T-helper 1 cell treated with Interleukin-12 subunit alpha and Interleukin-12 subunit beta and Interleukin-4 antibody, amounts not matched to agents 30 μg/mL and 1 μg/mL, for 36 hours (primary cell): ENCODE results near the gene MFSD11.
A peak's percentile ranks its signal among the peaks of the same experiment; 100 is the strongest.
"Not testable (repeated sequence)": the region's sequence is repeated elsewhere in the genome, so short reads cannot be mapped to it uniquely, and the experiment has no call there.

Experiments used
- H3K27ac Mint-ChIP-seq: one replicate; pipeline ENCODE4 v1.8.0; 2021; ENCODE audit warnings: mild to moderate bottlenecking, mixed read lengths
- H3K27me3 Mint-ChIP-seq: one replicate; pipeline ENCODE4 v1.8.0; 2021; ENCODE audit warnings: low read depth, mixed read lengths
- H3K36me3 Mint-ChIP-seq: one replicate; pipeline ENCODE4 v1.8.0; 2021; ENCODE audit warnings: low read depth, mixed read lengths
- H3K4me1 Mint-ChIP-seq: one replicate; pipeline ENCODE4 v1.8.0; 2021; ENCODE audit warnings: low read depth, mixed read lengths
- H3K4me3 Mint-ChIP-seq: one replicate; pipeline ENCODE4 v1.8.0; 2021; ENCODE audit warnings: mild to moderate bottlenecking, moderate library complexity, mixed read lengths
- H3K9me3 Mint-ChIP-seq: one replicate; pipeline ENCODE4 v1.8.0; 2021; ENCODE audit warnings: mixed read lengths

Gene MFSD11

DNA sequence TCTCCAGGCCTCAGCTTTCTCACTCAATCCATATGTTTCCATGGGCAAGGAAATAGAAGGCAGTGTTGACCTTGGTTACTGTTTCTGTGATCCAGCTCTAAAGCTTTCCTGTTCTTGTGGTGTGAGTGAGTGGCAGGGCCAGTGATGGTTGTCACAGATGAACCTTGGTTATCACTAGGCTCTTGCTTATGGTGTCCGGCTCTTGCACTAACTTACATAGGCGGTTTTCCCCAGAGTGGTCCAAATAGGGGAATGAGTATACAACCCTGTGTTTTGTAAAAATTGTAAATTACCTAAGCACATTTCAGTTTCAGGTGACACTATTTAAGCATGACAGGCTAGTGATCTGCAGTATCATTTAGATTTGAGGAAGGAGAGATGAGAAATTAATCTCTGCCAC lies 6.8 kb downstream of the MFSD11 start:
- Mint-ChIP-seq H3K9me3 (no peaks in the 10 kb centered on the region), H3K36me3 (peaks cover 42% of the 10 kb centered on the region), H3K4me1 (peaks cover 16% of the 10 kb centered on the region), H3K4me3 (no peak overlapping the region), H3K27me3 (no peaks in the 10 kb centered on the region), H3K27ac (no peak overlapping the region)

DNA sequence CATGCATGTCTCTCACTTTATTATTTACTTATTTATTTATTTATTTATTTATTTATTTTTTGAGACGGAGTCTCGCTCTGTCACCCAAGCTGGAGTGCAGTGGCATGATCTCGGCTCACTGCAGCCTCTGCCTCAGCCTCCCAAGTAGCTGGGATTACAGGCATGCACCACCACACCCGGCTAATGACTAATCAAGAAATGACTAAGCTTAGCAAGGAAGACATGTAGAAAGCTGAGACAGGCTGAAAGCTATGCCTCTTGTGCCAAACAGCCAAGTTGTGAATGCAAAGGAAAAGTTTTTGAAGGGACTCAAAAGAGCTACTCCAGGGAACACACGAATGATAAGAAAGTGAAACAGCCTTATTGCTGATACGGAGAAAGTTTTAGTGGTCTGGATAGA lies 7.9 kb downstream of the MFSD11 start:
- H3K27me3 Mint-ChIP-seq, H3K27ac Mint-ChIP-seq, H3K9me3 Mint-ChIP-seq, H3K4me3 Mint-ChIP-seq: not testable (repeated sequence)
- Mint-ChIP-seq H3K36me3 (peaks cover 45% of the 10 kb centered on the region), H3K4me1 (peaks cover 15% of the 10 kb centered on the region)

DNA sequence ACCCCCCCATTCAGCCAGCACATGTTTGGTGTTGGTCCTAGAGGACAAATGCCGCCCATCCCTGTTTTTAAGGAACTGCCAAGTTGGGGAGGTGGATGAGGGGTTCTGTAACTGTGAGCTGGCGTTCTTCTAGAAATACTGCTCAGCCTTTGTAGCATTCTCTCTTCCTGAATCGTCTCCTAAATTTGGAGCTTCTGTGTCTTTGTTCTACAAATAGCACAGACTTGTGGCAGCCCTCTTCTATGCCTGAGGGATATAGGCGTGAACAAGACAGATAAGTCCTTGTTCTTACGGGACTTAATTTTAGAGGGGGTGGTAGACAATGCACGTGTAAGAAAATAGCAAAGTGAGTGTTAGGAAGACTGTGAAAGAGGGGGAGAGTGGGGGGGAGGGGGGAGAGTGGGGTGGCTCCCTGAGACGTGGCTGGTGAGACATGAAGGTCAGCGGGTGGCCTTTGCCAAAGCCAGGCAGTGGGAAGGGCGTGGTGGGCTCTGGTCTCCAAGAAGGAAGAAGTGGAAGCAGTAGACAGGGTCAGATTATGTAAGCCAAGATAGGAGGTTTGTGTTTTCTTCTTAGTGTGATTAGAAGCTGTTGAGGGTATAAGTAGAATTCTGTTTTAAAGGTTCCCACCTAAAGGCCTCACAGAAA lies 9.9 kb downstream of the MFSD11 start:
- Mint-ChIP-seq H3K27me3 (no peaks in the 10 kb centered on the region), H3K9me3 (no peaks in the 10 kb centered on the region), H3K4me3 (no peak overlapping the region), H3K27ac (no peak overlapping the region), H3K36me3 (peaks cover 43% of the 10 kb centered on the region), H3K4me1 (peaks cover 20% of the 10 kb centered on the region)

DNA sequence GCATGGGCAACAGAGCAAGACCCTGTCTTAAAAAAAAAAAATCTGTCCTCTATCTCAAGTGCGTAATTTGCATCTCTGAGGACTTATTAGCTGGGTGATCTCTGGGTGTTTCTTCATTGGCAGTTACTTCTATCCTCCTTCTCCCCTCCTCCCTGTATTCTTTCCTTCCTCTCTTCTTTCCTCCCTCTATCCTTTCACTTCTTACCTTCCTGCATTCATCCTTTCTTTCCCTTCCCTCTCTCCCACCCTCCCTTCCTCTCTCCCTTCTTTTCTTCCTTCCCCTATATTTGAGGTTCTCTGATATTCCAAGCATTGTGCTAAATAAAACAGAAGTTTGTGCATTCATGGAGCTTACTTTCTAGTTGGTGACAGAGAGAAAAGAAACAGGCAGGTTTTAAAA lies 10.7 kb downstream of the MFSD11 start:
- Mint-ChIP-seq H3K36me3 (peaks cover 47% of the 10 kb centered on the region), H3K4me3 (no peak overlapping the region)

DNA sequence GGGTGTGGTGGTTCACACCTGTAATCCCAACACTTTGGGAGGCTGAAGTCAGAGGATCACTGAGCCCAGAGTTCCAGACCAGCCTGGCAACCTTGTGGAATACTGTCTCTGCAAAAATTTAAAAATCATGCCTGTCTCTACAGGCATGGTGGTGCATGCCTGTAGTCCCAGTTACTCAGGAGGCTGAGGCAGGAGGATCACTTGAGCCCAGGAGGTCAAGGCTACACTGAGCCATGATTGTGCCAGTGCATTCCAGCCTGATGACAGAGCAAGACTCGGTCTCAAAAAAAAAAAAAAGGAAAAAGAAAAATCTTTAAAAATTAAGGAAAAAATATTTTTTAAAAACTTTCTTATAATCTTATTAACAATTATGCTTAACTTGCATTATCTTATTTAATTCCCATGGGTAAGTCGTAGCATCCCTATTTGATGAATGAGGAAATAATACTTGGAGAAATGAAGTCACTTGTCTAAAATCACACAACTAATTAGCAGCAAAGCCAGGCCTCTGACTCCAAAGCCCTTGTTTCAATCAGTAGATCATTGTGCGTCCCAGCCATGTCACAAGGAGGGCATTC lies 13.6 kb downstream of the MFSD11 start:
- Mint-ChIP-seq H3K4me1 (peaks cover 21% of the 10 kb centered on the region), H3K9me3 (no peaks in the 10 kb centered on the region), H3K4me3 (no peak overlapping the region), H3K36me3 (peaks cover 24% of the 10 kb centered on the region), H3K27ac (no peak overlapping the region), H3K27me3 (no peaks in the 10 kb centered on the region)

More for the DNA sequence above, 10.7 kb downstream of the MFSD11 start:
- Mint-ChIP-seq H3K4me1 (peaks cover 28% of the 10 kb centered on the region), H3K9me3 (no peaks in the 10 kb centered on the region), H3K27me3 (no peaks in the 10 kb centered on the region), H3K27ac (no peak overlapping the region)

DNA sequence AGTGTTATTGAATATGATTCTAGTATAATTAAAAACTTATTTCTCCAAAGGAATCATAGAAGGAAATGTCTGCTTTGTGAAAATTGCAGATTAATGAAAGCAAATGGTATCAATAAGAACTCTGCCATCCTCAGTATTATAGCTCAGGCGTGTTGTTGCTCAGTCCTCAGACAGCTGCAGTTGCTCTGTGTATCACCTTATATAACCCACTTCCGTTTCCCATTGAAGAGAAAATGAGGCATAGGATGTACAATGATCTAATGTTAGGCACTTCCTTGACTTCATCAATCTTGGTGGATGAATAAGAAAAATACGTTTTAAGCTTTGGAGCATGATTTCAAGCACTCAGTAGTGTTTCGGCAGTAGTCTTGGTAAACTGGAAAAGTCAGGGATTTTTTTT lies 14.1 kb downstream of the MFSD11 start:
- Mint-ChIP-seq H3K27ac (peak overlapping the region; percentile 84), H3K27me3 (no peaks in the 10 kb centered on the region), H3K4me1 (peaks cover 21% of the 10 kb centered on the region), H3K36me3 (peaks cover 26% of the 10 kb centered on the region), H3K4me3 (peak overlapping the region; percentile 65), H3K9me3 (no peaks in the 10 kb centered on the region)

DNA sequence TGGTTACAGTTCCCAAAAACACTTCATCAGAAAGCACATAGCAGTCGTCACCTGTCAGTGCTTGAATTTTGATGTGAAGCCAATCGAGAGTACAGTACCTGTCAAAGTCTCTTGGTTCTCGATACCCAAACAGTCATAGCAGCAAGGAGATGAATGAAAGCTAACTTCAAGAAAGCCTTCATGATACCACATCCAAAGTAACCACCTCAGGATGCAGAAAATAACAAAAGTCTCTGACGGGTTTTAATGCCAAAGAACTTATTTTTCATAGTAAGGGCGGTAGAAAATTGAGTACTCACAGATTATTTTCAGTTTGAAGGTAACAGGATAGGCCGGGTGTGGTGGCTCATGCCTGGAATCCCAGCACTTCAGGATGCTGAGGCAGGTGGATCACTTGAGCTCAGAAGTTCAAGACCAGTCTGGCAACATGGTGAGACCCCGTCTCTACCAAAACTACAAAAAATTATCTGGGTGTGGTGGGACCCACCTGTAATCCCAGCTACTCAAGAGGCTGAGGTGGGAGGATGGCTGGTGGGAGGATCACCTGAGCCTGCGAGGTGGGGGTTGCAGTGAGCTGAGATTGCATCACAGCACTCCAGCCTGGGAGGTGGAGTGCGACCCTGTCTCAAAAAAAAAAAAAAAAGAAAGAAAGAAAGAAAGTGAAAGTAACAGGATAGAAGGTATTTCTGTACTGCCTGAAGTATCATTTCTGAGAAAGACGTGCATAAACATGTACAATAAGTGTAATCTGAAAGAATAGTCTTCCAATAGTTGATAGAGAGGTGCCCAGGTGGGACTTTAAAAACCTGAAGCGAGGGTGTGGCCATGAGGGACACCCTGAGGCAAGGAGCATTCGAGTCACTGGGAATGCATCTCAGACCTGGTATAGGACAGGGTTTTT lies 15.4 kb downstream of the MFSD11 start:
- Mint-ChIP-seq H3K27ac (peak overlapping the region; percentile 89), H3K4me1 (peaks cover 21% of the 10 kb centered on the region), H3K27me3 (no peaks in the 10 kb centered on the region), H3K36me3 (peaks cover 26% of the 10 kb centered on the region), H3K9me3 (no peaks in the 10 kb centered on the region), H3K4me3 (peak overlapping the region; percentile 86)

DNA sequence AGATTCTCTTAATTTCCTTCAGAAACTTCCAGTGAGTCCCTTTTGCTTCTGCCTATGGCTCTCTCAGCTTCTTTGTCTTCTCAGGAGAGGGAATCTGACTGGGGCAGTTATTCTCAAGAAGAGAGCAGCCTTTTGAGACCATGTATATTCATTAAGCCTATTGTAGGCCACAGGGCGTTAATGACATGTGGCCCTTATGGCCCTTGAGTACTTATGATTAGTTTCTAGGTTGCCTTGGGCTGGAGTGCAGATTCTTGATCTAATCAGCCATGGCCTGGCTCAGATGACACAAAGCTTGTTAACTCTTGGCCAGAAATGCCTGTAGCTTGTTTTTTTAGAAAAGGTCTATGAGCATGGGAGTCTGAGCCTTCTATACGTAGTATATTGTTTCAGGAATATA lies 17.4 kb downstream of the MFSD11 start:
- Mint-ChIP-seq H3K27me3 (no peaks in the 10 kb centered on the region), H3K27ac (no peak overlapping the region), H3K4me3 (no peak overlapping the region), H3K9me3 (no peaks in the 10 kb centered on the region), H3K36me3 (peaks cover 16% of the 10 kb centered on the region), H3K4me1 (peaks cover 18% of the 10 kb centered on the region)

DNA sequence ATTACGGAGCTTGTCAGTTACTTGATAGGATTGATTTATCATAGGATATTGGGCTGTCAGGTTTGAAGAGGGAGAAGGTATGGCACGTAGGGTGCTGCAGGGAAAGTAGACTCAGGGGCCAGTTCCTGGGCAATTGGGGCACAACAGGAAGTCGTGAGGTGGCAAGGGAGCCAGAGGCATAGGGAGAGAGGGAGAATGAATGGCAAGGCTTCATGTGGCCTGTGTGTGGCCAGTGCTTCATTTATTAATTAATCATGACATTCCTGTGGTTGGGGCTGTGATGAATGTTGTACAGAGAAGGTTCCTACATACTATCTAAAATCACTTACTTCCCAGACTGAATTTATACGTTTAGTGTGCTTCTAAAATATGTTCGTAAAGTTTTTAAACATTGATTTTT lies 19.3 kb downstream of the MFSD11 start:
- Mint-ChIP-seq H3K27ac (no peak overlapping the region), H3K36me3 (peaks cover 15% of the 10 kb centered on the region), H3K27me3 (no peaks in the 10 kb centered on the region), H3K9me3 (no peaks in the 10 kb centered on the region), H3K4me1 (peaks cover 15% of the 10 kb centered on the region), H3K4me3 (no peak overlapping the region)

DNA sequence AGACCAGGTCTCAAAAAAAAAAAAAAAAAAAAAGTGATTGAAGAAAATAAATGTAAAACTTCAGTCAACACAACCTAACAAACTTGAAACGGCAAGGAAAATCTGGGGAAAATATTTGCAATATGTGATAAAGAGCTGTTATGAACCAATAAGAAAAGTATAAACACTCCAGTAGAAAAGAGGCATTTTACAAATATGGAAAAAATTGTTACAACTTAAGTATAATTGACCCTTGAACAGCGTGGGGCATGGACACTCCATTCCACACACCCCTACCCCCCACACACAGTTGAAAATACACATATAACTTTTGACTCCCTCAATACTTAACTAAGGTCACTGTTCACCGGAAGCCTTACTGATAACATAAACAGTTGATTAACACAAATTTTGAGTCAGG lies 20.7 kb downstream of the MFSD11 start:
- no peak overlapping the region for H3K27ac Mint-ChIP-seq
- H3K4me3 Mint-ChIP-seq: no peak overlapping the region
- no peaks in the 10 kb centered on the region for H3K9me3 Mint-ChIP-seq
- peaks cover 5% of the 10 kb centered on the region for H3K4me1 Mint-ChIP-seq
- H3K27me3 Mint-ChIP-seq: no peaks in the 10 kb centered on the region
- H3K36me3 Mint-ChIP-seq: peaks cover 11% of the 10 kb centered on the region

DNA sequence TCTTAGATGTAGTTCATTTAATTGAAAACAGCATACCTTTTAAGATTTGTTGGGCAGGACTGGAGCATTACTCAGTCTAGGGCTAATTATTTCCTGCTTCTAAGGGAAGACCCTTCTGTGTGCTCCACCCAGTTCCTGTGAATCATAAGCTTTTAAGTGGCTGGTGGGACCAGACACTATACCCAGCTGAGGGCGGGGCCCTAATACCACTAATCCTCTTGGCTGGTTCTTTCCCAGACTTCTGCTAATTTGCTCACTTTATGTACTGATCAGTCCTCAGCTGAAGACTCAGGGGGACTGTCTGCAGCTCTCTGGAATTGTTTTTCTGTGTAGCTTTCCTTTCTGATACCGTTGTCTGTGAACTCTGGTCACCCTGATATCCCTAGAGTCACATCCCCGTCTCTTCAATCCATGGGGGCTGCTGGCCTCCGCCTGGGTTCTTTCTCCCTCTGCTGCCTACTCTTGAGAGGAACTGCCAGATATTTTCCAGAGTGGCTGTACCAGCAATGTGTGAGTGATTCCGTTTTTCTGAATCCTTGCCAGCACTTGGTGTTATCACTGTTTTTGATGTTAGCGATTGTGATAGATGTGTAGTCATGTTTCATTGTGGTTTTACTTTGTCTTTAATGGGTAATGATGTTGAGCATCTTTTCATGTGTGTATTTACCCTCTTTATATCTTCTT lies 35.1 kb downstream of the MFSD11 start:
- Mint-ChIP-seq H3K36me3 (peaks cover 37% of the 10 kb centered on the region), H3K9me3 (no peaks in the 10 kb centered on the region)

DNA sequence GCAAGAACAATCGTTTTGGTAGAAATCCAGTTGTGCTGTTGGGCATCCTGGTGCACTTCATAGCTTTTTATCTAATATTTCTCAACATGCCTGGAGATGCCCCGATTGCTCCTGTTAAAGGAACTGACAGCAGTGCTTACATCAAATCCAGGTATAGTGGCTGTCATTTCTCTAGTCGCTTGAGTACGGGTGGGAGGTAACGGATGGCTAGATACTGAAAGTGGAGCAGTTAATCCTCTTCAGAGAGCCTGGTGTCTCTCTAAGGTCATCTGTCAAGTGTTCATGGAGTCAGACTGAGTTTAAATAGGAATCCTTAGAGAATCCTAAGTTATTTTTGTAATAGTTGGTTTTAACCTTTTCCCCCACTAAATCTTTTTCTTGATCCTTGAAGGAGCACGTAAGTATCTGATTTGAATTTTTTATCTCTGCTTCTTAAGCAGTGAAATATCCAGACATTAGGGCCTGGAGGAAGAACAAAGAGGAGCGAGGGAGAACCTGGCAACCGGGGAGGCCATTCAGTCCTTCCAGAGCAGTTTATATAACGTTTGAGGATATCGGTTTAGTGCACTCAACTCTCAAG lies 37.2 kb downstream of the MFSD11 start:
- Mint-ChIP-seq H3K27me3 (no peaks in the 10 kb centered on the region), H3K27ac (no peak overlapping the region), H3K9me3 (no peaks in the 10 kb centered on the region), H3K36me3 (peaks cover 36% of the 10 kb centered on the region), H3K4me3 (no peak overlapping the region), H3K4me1 (peaks cover 17% of the 10 kb centered on the region)

More for the DNA sequence above, 35.1 kb downstream of the MFSD11 start:
- no peaks in the 10 kb centered on the region for H3K27me3 Mint-ChIP-seq
- H3K4me3 Mint-ChIP-seq: peak overlapping the region; percentile 43
- peaks cover 13% of the 10 kb centered on the region for H3K4me1 Mint-ChIP-seq
- H3K27ac Mint-ChIP-seq: peak overlapping the region; percentile 73

DNA sequence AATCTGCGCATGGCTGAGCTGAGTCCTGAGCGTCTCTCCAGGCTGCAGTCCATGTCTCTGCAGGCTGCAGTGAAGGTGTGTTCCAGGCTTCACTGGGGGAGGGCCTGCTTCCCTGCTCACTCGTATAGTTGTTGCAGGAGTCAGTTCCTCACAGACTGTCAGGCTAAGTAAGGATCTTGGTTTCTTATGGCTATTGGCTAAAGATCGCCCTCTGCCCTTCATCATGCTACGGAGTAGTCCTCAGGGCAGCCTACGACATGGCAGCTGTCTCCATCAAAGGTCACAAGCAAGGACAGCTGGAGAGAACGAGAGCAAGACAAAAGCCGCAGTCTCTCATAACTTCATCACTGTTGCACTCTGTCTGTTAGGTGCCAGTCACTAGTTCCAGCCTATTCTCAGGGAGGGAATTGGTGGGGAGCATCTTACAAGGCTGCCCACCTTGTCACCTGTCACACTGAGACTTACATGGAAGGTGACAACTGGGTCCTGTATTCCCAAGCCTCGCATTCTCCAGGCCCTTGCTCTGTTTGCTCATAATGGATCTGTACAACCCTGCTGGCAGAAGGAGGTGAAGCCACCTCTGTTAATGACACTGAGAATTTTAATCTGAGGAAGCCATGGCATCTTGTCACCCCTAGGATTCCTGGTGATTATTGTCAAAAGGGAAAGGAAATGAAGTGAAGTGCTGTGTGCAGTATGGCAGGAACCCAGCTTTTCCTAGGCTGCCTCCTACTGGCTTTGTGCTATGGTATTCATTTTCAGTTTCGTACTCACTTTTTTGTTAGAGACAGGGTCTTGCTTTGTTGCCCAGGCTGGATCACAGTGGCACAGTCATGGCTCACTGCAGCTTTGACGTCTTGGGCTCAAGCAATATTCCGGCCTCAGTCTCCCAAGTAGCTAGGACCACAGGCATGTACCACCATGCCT lies 43.4 kb downstream of the MFSD11 start:
- H3K4me1 Mint-ChIP-seq: peaks cover 7% of the 10 kb centered on the region
- H3K36me3 Mint-ChIP-seq: peaks cover 11% of the 10 kb centered on the region
- H3K27me3 Mint-ChIP-seq: no peaks in the 10 kb centered on the region
- H3K9me3 Mint-ChIP-seq: no peaks in the 10 kb centered on the region
- H3K27ac Mint-ChIP-seq: no peak overlapping the region
- no peak overlapping the region for H3K4me3 Mint-ChIP-seq
